Subcutaneous adipose tissue (tissue), 4 donors: ENCODE data around the gene DNAJB4. TPM values are rescaled to one million over a fixed set of nuclear protein-coding genes. Genes with fewer than 3 reads are reported as not detected.

Experiments
- total RNA-seq, 4 donors: library from RNA; depleted of rRNA; stranded (reverse); fragments of >200 nt; gene quantifications; one replicate each; pipeline ENCODE4 v1.1.0, GENCODE V29; 2016
- TF ChIP-seq, protein P1 (sequence below): fragments of 450-650 bp; IDR thresholded peaks from one replicate; pipeline ENCODE4 v1.5.1; 2016; ENCODE audit warnings: low read depth, mild to moderate bottlenecking, control low read depth, antibody characterized with exemption, moderate library complexity

DNAJB4 gene
- total RNA-seq, 4 donors from 2014 or later, result 25.7 to 54.0 (median 33.3) TPM

DNA sequence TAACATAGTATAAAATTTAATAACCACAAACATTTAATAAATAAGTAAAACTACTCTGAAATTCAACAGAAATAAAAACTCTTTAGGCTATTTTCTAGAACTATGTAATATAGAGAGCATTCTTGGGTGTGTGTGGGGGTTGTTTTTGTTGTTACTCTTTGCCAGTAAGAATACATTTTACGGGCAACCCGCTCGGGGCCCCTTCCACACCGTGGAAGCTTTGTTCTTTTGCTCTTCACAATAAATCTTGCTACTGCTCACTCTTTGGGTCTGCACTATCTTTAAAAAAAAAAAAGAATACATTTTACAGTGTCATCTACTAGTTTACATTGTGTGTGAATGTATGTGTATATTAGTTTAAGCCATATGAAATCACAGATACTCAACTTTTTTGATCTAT, 25.1 kb downstream of the DNAJB4 start:
- TF ChIP-seq, protein P1, sequence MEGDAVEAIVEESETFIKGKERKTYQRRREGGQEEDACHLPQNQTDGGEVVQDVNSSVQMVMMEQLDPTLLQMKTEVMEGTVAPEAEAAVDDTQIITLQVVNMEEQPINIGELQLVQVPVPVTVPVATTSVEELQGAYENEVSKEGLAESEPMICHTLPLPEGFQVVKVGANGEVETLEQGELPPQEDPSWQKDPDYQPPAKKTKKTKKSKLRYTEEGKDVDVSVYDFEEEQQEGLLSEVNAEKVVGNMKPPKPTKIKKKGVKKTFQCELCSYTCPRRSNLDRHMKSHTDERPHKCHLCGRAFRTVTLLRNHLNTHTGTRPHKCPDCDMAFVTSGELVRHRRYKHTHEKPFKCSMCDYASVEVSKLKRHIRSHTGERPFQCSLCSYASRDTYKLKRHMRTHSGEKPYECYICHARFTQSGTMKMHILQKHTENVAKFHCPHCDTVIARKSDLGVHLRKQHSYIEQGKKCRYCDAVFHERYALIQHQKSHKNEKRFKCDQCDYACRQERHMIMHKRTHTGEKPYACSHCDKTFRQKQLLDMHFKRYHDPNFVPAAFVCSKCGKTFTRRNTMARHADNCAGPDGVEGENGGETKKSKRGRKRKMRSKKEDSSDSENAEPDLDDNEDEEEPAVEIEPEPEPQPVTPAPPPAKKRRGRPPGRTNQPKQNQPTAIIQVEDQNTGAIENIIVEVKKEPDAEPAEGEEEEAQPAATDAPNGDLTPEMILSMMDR, result no peak

- TF ChIP-seq, protein P1, result no peak
These were observed 28.5 kb downstream of the DNAJB4 start for GRCh38 chr1:78032996-78033796.

DNA sequence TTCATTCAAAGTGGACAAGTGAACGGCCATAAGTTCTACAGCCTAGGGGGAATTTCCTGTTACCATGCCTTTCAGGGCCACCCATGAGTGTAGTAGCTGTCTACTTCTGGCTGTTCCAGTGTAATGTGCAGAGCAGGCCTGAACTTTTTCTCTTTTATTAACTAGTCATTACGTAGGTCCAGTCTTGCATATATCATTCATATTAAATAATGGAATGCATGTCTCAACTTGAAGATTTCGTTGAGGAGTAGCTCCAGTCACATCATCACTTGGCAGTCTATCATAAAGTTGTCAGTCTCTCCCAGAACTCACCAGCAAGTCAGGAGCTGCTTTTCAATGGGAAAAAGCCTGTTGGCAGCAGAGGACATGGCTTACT, 29.0 kb downstream of the DNAJB4 start:
- TF ChIP-seq, protein P1, result no peak

- TF ChIP-seq, protein P1, result no peak
These were observed 30.4 kb downstream of the DNAJB4 start for GRCh38 chr1:78035121-78035520.

DNA sequence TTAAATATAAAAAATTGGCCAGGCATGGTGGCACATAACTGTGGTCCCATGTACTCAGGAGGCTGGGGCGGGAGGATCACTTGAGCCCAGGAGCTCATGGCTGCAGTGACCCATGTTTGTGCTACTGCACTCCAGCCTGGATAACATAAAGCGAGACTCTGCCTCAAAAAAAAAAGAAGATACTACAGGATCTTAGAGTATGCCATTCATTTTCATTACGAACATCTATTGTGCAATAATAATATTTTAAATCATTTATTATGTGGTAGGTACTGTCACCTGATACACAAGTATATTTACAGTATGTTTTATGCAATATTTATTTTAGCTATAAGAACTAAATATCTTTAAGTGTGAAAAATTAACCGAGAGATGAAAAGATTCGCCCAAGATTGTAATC, 31.7 kb downstream of the DNAJB4 start:
- TF ChIP-seq, protein P1, result no peak

DNA sequence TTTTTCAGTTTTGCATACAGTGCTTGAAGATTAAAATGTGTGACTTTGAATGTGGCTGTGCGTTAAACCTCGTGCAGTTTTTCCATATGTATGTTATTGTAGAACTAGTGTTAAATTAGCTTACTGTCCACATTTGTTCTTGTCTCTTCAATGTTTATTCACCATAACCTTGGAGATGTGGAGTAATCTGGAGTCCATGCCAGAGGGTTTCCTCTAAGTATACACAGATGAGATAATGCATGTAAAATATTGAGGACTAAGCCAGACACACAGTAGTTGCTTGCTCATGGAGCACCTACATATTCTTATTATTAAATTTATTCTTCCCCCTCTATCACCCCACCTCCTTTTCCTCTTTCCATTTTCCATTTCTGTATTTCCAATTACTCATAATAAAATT, 33.3 kb downstream of the DNAJB4 start:
- TF ChIP-seq, protein P1, result no peak

GRCh38 chr1:78038491-78038939, 33.8 kb downstream of the DNAJB4 start:
- TF ChIP-seq, protein P1, result no peak
